Myometrial cell (primary cell): ENCODE measurements around the gene SEMA6B. TPM values are rescaled to one million over a fixed set of nuclear protein-coding genes. Genes with fewer than 3 reads are reported as not detected.

Experiments used
- total RNA-seq: library from RNA; depleted of rRNA; stranded (reverse); fragments of >200 nt; gene quantifications from 2 replicates; pipeline ENCODE4 v1.2.3, GENCODE V29; 2015

The SEMA6B gene
- 0.53 and 0.86 TPM in 2 replicates for total RNA-seq

GRCh38 chr19:4559569-4559968 is at the start of gene SEMA6B:
TSS of gene SEMA6B (minus strand) at chr19:4559684. CDS start at chr19:4558457, 1,227 bp downstream.

DNA sequence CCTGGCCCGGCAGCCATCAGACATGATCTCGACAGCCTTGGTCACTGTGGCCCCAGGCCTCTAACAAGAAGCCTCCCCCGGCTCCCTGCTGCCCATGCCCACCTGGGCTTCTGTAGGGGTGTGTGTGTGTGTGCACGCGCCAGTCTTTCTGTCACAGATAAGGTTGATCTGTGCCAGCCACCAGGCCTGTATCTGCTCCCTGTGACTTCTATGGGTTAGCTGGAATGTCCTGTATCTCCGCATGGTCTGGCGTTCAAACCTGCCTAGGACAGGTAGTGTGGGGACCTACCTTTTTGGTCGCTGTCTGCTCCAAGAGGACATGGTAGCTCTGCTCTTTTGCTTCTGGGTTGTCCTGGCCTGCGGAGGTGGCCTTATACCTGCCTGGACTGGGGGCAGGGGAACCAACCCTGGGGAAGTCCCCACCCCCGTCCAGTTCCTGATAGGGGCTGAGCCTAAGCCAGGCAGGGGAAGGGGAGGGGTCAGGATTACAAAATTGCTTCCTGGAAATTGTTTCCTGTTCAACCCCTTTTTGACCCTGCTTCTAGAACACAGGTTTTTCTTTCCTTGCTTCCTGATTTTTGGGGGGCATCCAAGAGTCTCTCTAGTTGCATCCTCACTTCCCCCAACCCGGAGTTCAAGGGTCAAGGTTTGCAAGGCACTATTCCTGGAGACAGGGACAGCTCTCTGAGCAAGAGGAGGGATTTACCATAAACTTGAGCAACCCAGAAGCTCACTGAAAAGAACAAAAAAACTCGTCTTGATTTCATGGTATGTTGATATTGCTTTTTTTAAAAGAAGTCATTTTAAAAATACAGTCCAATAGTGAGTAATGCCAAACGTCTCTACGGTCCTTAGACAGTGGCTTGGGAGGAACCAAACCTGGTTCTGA is 19.5 kb downstream of the SEMA6B start, which contains the start of gene LRG1:
LRG1 (minus strand) TSS at position 344 of the 889 bp plus-strand sequence; CDS start at position 321, 23 bp downstream.

GRCh38 chr19:4534836-4535658 is 24.4 kb downstream of the SEMA6B start, which contains the start of gene PLIN5:
TSS of gene PLIN5 (minus strand) at chr19:4535224. CDS start at chr19:4534074, 1,150 bp downstream.

DNA sequence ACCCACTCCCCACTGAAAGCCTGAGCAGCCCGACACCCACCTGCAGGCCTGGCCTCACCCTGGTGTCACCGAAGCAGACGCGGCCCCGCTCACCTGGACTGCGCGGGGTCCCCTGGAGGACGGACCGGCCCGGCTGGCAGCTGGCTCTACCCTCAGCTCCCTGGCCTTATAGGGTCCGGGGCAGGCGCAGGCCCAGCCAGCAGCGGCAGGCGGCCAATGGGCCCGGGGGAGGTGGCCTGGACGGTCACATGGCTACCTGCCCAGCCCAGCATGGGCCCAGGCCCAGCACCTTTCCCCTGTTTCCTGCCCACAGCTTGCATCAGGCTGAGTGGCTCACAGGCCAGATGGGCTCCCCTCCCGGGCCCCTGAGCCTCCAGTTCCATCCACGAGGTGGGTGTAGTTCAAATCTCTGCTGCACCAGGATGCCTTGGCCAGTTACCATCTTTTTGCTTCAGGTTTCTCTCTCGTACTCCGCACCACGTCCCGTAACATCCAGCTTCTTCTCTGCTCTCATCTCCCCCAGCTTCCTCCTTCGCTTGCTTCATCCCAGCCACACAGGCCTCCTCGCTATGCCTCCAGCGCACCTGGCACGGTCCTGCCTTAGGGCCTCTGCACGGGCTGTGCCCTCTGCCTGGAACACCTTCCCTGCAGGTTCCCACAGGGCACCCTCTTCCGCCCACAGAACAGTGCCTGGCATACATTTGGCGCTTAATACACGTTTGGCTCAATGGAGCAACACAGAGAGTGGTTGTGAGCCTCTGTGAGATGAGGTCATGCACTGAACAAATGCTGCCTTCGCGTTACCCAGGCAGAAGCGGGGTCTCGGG is 40.9 kb downstream of the SEMA6B start, which contains the start of gene PLIN4:
PLIN4 (minus strand) TSS at position 142 of the 827 bp plus-strand sequence. CDS start 214 bp downstream, outside the sequence.

Other genes with a start within 250 kb of the SEMA6B start
- gene STAP2, start 220.9 kb downstream of the SEMA6B start, total RNA-seq = 18.4 and 20.2 TPM in 2 replicates
- 2.5 and 3.5 TPM in 2 replicates for gene MPND, start 216.1 kb downstream of the SEMA6B start, total RNA-seq
- 117 and 129 TPM in 2 replicates for gene SH3GL1, start 159.1 kb downstream of the SEMA6B start, total RNA-seq
- gene CHAF1A, start 157.0 kb downstream of the SEMA6B start, total RNA-seq = 9.5 and 17.2 TPM in 2 replicates
- gene UBXN6, start 101.9 kb downstream of the SEMA6B start, total RNA-seq = 76.0 and 92.8 TPM in 2 replicates
- gene HDGFL2, start 87.4 kb downstream of the SEMA6B start, total RNA-seq = 74.6 and 78.7 TPM in 2 replicates
- 0.71 and 1.2 TPM in 2 replicates for gene PLIN4, start 41.2 kb downstream of the SEMA6B start, total RNA-seq
- gene PLIN5, start 24.5 kb downstream of the SEMA6B start, total RNA-seq = 0.18 TPM in 1 of 2 replicates, not detected in the other
- gene LRG1, start 19.6 kb downstream of the SEMA6B start, total RNA-seq = not detected in 2 replicates
- 5.5 and 8.0 TPM in 2 replicates for gene TNFAIP8L1, start 79.8 kb upstream of the SEMA6B start, total RNA-seq
- 254 and 310 TPM in 2 replicates for gene MYDGF, start 110.7 kb upstream of the SEMA6B start, total RNA-seq
- 93.0 and 172 TPM in 2 replicates for gene DPP9, start 164.2 kb upstream of the SEMA6B start, total RNA-seq
- gene FEM1A, start 232.1 kb upstream of the SEMA6B start, total RNA-seq = 8.3 and 8.4 TPM in 2 replicates